Stimulated activated CD8-positive, alpha-beta memory T cell treated with anti-CD3 and anti-CD28 coated beads, Interleukin-15, amount 100 ng/mL, for 4 hours (primary cell): ENCODE measurements around the gene INPP4B.
"Not testable (repeated sequence)": the region's sequence is repeated elsewhere in the genome, so short reads cannot be mapped to it uniquely, and the experiment has no call there.

Experiments used
- DNase-seq, 2 donors: peaks; one replicate each; pipeline ENCODE4 v3.0.0-alpha.2; 2020; ENCODE audit warnings: low read depth in 2 of 2

INPP4B gene

GRCh38 chr4:142416711-142417275 is 429.3 kb downstream of the INPP4B start:
- no peak for DNase-seq

GRCh38 chr4:142416121-142416520 is 430.0 kb downstream of the INPP4B start:
- DNase-seq, result no peak

DNA sequence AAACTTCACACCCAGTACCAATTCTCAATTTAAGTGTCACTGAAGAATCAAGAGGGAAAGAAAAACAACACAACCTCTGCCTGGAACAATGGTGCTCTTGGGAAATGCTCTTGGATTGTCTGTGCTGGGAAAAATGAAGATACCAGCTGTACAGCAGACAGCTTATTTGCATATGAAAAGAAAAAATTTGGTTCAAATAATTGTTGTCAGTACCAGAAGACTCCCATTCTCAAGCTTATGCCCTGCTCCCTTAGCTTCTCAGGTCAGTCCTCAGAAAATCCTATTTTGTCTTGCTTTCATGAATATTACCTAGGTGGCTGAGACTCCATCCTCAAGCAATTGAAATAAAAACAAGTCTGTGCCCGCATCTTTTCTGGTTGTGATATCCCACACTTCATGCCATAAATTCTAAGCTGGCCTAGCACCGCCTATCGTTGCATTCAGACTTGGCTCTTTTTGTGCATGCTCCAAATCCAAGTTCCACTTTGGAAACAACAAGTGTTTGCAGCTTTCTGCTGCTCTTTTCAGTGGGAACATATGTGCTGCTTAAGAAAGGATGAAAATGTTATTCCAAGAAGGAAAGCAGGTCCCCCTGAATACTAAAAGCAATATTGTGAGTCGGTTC is 431.6 kb downstream of the INPP4B start:
- no peak for DNase-seq

DNA sequence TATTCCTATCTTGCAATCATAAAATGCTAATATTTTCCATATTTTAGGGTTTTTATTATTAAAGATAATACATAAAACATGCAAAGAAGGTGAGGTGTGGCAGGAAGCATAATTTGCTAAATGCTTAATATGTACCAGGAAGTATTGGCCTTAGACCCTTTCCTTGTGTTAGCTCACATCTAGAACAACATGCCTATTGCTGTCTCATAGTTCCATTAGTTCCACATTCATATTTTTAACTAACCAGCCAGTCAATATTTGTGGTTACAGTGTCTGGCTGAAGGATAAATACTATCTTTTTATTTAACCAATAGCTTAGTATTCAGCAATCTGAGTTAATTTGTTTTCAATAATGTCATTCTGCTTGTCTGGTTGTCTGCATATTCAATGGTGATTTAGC is 432.6 kb downstream of the INPP4B start:
- no peak for DNase-seq

DNA sequence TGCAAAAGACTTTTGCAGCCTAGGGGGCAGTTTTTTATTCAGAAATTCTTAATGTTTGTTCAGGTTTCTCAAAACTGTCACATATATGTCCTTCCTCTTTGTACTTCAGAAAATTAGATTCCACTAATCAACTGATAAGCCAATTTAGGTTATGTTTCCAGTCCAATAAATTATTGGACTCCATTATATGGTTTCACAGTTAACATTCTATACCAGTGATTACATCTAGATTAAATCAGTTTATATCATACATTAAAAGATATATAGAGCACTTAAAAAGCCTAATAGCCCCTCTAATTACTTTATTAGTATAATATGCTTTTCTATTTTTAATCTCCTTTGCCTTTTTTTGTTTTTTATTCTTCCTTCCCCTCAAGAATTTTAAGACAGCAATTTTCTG is 434.1 kb downstream of the INPP4B start:
- DNase-seq, result no peak

DNA sequence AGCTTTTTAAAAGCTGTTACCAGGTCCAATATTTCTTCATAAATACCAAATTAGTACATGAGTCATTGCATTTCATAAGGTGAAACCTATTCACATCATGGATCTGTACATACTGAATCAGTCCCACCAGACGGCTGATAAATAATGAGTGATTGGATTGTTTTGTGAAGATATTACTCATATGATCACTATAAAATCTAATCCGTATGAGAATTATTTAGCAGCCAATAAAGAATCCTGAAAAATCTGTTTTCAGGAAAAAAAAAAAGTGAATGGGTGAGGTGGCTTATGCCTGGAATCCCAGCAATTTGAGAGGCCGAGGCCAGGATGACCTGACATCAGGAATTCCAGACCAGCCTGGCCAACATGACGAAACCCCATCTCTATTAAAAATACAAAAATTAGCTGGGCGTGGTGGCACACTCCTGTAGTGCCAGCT is 438.1 kb downstream of the INPP4B start:
- DNase-seq, result no peak

DNA sequence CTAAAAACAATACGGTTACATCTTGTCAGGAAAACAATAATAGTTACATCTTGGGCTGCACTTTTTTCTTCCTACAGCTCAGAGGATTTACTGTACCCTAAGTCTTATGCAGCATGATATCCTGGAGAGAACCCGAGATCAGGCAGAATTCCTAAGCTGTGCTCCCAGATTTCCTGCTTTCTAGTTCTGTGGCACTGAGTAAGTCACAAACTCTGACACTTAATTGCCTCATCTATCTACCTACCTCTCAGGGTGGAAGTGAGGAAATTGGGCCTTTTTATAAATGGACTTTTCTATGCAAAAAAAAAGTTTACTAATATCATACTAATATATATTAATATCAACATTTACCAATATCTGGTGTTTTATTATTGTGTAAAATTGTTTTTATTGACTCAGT is 438.5 kb downstream of the INPP4B start:
- DNase-seq, result no peak

- no peak for DNase-seq
Measured at GRCh38 chr4:142406917-142407501, 439.1 kb downstream of the INPP4B start.

- DNase-seq, result no peak
Measured at GRCh38 chr4:142406499-142406835, 439.6 kb downstream of the INPP4B start.

DNA sequence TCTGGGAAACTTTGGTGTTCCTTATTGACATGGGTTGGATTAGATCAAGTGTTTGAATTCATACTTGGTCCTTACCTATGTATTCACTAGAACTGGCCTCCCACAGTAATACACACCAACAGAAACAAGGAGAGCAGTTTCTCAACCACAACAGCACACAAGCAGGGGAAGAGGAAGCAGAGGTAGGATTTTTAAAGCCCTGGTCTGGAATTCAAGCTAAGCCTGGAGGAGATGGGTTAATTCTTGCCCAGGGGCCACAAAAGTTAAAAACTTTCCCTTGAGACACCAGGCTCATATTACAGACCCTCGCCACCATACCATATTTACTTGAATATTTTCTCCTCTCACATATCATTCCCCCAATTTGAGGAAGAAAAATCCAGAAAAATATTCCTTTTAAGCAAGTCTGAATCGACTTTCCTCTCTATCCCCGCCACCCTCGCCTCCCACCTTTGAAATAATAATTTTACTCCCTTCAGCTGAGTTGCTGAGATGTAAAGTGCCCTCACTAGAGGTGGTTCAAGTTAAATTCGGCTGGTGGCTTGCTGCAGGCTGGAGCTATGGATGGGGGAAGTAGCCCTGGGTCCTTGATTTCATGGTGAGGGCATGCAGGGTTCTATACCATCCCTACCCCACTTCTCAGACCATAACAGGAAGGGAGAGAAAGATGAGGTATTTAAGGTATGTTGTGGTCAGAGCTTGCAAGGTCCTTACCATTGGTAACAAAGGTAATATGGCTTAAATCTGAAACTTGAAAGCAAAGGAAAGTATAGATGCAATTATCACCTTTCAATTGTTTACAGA is 440.2 kb downstream of the INPP4B start:
- DNase-seq, result no peak

GRCh38 chr4:142405021-142405694 is 440.9 kb downstream of the INPP4B start:
- no peak for DNase-seq

- no peak for DNase-seq
Measured at GRCh38 chr4:142404191-142404611, 441.9 kb downstream of the INPP4B start.

- no peak for DNase-seq
Measured at GRCh38 chr4:142402900-142403299, 443.2 kb downstream of the INPP4B start.

GRCh38 chr4:142402156-142402555 is 443.9 kb downstream of the INPP4B start:
- DNase-seq, result no peak

DNA sequence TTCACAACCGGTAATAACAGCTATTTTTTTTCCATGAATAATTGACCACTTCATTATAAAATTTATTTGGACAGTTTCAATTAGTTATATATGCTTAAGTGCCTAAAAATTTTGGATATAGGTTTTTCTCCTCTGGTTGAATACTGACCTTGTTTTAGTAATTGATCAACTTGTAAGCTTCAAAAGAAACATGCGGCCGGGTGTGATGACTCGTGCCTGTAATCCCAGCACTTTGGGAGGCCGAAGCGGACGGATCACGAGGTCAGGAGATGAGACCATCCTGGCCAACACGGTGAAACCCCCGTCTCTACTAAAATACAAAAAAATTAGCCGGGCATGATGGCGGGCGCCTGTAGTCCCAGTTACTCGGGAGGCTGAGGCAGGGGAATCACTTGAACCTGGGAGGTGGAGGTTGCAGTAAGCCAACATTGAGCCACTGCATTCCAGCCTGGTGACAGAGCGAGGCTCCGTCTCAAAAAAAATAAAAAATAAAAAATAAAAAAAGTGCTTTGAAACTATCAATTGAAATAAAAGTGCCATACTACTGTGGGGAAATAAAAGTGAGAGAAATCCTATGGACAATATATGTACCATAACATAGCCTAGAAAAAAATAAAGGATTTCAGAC is 448.6 kb downstream of the INPP4B start:
- not testable (repeated sequence) for DNase-seq

GRCh38 chr4:142396279-142396678 is 449.8 kb downstream of the INPP4B start:
- DNase-seq, result no peak

DNA sequence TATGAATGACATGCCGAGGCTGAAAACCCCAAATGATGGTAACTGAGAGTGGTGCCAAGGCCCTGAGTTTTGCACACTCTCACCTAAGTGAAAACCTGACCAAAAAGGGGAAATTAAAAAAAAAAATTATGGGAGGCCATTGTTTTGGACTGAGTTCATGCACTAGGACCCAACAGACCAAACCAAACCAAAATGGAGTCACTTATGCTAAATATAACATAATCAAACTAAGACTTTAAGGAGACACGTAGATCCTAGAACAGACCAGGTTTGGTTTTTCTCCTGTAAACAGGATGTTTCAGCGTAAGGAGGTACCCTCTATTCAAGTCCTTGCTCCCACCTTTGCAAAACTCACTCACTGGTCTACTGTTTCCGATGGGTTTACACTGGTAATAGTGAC is 453.0 kb downstream of the INPP4B start:
- DNase-seq, result no peak

- DNase-seq, result no peak
Measured at GRCh38 chr4:142386856-142387255, 459.2 kb downstream of the INPP4B start.

GRCh38 chr4:142386449-142386848 is 459.7 kb downstream of the INPP4B start:
- no peak for DNase-seq

DNA sequence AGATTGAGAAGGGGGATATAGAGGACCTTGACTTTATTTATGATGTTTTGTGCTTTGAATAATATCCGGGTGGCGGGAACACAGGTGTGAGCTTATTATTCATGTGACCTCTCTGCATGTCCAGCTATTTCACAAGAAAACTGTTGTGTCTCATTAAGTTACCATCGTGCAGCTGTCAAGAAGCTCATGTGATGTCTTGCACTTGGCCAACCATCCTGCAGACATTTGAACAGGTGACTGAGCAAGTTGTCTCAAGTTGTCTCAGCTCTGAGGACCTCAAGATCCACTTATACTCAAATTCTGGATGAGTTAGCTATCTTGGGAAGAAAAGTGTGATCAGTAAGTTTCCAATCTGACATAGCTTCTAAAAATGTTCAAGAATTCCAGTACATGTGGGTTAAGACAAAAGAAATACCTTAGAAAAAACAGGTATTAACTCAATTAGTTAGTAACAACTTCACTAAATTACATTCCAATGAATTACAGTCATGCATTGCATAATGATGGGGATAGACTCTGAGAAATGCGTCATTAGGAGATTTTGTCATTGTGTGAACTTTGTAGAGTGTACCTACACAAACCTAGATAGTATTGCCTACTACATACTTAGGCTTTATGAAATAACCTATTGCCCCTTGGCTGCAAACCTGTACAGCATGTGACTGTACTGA is 462.2 kb downstream of the INPP4B start:
- no peak for DNase-seq

- DNase-seq, result no peak
Measured at GRCh38 chr4:142383354-142383753, 462.7 kb downstream of the INPP4B start.
